ENCODE data around the gene PITPNB.

DNA sequence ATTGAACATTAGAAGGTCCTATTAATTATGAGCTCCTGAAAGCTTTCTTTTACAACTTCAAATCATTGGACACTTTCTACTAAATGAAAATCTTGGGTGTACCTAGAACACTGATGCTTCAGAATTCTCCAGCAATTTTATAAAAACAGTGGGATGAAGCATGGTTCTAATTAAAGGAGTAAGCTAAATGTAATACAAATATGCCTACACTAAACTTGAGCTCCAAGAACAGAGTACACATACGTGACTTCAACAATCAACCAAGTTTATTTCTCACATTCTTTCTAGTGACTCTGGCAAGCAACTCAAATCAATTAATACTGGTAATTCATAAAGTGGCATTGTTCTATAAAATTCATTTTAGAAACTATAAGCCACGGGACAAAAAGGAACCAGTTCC is 55.5 kb downstream of the PITPNB start:
- TF ChIP-seq, protein P1, sequence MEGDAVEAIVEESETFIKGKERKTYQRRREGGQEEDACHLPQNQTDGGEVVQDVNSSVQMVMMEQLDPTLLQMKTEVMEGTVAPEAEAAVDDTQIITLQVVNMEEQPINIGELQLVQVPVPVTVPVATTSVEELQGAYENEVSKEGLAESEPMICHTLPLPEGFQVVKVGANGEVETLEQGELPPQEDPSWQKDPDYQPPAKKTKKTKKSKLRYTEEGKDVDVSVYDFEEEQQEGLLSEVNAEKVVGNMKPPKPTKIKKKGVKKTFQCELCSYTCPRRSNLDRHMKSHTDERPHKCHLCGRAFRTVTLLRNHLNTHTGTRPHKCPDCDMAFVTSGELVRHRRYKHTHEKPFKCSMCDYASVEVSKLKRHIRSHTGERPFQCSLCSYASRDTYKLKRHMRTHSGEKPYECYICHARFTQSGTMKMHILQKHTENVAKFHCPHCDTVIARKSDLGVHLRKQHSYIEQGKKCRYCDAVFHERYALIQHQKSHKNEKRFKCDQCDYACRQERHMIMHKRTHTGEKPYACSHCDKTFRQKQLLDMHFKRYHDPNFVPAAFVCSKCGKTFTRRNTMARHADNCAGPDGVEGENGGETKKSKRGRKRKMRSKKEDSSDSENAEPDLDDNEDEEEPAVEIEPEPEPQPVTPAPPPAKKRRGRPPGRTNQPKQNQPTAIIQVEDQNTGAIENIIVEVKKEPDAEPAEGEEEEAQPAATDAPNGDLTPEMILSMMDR (IDR thresholded peaks at IDR 0.05): no peak
- TF ChIP-seq POLR2A (IDR thresholded peaks at IDR 0.05): no peak
